ENCODE results near the gene MIPEP.

The MIPEP gene

DNA sequence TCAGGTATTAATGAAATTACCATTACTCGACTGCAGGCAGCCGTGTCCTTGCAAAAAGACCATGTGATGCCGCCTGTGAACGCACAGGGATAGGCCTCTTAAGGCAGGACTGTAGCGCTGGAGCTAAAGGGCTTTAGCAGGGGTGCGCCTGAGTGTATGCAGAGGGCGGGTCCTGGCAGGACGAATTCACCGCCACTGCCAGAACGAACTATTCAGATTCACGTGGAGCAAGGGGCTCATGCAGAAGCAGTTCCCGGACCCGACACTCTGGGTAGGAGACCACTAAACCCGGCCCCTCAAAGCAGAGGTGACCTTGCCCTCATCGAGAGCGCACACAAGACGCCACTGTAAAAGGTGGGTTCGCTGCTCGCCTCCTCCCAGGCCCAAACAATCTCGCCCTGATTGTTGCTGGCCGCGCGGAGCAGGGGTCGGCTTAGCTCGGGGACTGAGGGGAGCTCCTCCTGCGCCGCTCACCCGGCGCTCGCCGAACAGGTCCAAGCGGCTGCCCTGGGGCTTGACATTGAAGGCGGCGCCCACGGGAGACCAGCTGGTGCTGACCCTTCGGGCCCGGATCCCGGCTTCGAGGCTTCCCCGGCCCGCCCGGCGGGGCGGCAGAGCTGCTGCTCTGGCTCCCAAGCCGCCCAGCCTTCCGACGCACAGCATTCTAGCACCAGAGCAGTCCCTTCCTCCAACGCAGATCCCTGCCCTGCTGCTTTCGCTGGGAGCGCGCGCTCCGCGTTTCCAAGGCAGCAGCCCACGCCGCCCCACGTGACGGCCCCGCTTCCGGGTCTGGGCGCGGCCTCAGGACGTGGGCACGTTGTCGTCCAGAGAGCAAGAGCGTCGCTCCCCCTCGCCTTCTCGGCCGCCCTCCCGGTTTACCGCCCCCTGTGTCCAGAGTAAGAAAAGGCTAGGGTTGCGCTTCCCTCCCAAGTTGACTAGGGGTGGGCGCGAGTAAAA lies at the start of gene MIPEP (continued):
- TF ChIP-seq ZNF518A (tag by site-specific recombination; conservative IDR thresholded peaks at IDR 0.05; ENCODE audit: low read depth): peak; percentile 53; the same call in 1 of the 2 replicates
- TF ChIP-seq ZNF843 (tag by site-specific recombination; IDR thresholded peaks at IDR 0.05): peak; percentile 32; the same call in 1 of the 2 replicates
- peak; percentile 92 for TF ChIP-seq CTCF (tag by site-specific recombination; IDR thresholded peaks at IDR 0.05)
- no peak for TF ChIP-seq ZNF404 (tag by site-specific recombination; IDR thresholded peaks at IDR 0.05)
- TF ChIP-seq ZNF10 (tag by site-specific recombination; IDR thresholded peaks at IDR 0.05): no peak
- TF ChIP-seq ZNF354C (tag by site-specific recombination; IDR thresholded peaks at IDR 0.05; ENCODE audit: borderline replicate concordance, low read depth): no peak
- TF ChIP-seq MEIS1 (CRISPR knock-in tag; IDR thresholded peaks at IDR 0.05; ENCODE audit: borderline replicate concordance): no peak
- TF ChIP-seq, protein P1, sequence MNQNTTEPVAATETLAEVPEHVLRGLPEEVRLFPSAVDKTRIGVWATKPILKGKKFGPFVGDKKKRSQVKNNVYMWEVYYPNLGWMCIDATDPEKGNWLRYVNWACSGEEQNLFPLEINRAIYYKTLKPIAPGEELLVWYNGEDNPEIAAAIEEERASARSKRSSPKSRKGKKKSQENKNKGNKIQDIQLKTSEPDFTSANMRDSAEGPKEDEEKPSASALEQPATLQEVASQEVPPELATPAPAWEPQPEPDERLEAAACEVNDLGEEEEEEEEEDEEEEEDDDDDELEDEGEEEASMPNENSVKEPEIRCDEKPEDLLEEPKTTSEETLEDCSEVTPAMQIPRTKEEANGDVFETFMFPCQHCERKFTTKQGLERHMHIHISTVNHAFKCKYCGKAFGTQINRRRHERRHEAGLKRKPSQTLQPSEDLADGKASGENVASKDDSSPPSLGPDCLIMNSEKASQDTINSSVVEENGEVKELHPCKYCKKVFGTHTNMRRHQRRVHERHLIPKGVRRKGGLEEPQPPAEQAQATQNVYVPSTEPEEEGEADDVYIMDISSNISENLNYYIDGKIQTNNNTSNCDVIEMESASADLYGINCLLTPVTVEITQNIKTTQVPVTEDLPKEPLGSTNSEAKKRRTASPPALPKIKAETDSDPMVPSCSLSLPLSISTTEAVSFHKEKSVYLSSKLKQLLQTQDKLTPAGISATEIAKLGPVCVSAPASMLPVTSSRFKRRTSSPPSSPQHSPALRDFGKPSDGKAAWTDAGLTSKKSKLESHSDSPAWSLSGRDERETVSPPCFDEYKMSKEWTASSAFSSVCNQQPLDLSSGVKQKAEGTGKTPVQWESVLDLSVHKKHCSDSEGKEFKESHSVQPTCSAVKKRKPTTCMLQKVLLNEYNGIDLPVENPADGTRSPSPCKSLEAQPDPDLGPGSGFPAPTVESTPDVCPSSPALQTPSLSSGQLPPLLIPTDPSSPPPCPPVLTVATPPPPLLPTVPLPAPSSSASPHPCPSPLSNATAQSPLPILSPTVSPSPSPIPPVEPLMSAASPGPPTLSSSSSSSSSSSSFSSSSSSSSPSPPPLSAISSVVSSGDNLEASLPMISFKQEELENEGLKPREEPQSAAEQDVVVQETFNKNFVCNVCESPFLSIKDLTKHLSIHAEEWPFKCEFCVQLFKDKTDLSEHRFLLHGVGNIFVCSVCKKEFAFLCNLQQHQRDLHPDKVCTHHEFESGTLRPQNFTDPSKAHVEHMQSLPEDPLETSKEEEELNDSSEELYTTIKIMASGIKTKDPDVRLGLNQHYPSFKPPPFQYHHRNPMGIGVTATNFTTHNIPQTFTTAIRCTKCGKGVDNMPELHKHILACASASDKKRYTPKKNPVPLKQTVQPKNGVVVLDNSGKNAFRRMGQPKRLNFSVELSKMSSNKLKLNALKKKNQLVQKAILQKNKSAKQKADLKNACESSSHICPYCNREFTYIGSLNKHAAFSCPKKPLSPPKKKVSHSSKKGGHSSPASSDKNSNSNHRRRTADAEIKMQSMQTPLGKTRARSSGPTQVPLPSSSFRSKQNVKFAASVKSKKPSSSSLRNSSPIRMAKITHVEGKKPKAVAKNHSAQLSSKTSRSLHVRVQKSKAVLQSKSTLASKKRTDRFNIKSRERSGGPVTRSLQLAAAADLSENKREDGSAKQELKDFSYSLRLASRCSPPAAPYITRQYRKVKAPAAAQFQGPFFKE (tag by site-specific recombination; IDR thresholded peaks at IDR 0.05; ENCODE audit: borderline replicate concordance): no peak
- peak; percentile 52 for TF ChIP-seq ZIC2 (tag by site-specific recombination; IDR thresholded peaks at IDR 0.05)
- TF ChIP-seq ZNF792 (tag by site-specific recombination; IDR thresholded peaks at IDR 0.05): no peak
- 0 out of 2 replicates have a peak, but pooled peaks have one; percentile 62 for TF ChIP-seq ZNF391 (tag by site-specific recombination; IDR thresholded peaks at IDR 0.05; ENCODE audit: borderline replicate concordance, low read depth)
- TF ChIP-seq ZNF138 (tag by site-specific recombination; IDR thresholded peaks at IDR 0.05; ENCODE audit: borderline replicate concordance): no peak
- TF ChIP-seq OVOL3 (tag by site-specific recombination; IDR thresholded peaks at IDR 0.05): no peak
- peak; percentile 89 for TF ChIP-seq ZBTB20 (tag by site-specific recombination; IDR thresholded peaks at IDR 0.05)
- peak; percentile 43; the same call in 1 of the 2 replicates for TF ChIP-seq ZNF335 (tag by site-specific recombination; conservative IDR thresholded peaks at IDR 0.05)
- no peak for TF ChIP-seq ZNF433 (tag by site-specific recombination; IDR thresholded peaks at IDR 0.05; ENCODE audit: low read depth)
- TF ChIP-seq ZNF660 (tag by site-specific recombination; IDR thresholded peaks at IDR 0.05): peak; percentile 47; the same call in 1 of the 2 replicates
- no peak for TF ChIP-seq ZNF530 (tag by site-specific recombination; IDR thresholded peaks at IDR 0.05; ENCODE audit: low read depth)
- TF ChIP-seq, protein P2, sequence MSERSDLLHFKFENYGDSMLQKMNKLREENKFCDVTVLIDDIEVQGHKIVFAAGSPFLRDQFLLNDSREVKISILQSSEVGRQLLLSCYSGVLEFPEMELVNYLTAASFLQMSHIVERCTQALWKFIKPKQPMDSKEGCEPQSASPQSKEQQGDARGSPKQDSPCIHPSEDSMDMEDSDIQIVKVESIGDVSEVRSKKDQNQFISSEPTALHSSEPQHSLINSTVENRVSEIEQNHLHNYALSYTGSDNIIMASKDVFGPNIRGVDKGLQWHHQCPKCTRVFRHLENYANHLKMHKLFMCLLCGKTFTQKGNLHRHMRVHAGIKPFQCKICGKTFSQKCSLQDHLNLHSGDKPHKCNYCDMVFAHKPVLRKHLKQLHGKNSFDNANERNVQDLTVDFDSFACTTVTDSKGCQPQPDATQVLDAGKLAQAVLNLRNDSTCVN (tag by site-specific recombination; optimal IDR thresholded peaks at IDR 0.05): peak; percentile 91
- TF ChIP-seq ZNF488 (tag by site-specific recombination; IDR thresholded peaks at IDR 0.05): no peak

Data from HEK293 (cell line).